Measurements from ENCODE around the gene ATP11C.

ATP11C gene

DNA sequence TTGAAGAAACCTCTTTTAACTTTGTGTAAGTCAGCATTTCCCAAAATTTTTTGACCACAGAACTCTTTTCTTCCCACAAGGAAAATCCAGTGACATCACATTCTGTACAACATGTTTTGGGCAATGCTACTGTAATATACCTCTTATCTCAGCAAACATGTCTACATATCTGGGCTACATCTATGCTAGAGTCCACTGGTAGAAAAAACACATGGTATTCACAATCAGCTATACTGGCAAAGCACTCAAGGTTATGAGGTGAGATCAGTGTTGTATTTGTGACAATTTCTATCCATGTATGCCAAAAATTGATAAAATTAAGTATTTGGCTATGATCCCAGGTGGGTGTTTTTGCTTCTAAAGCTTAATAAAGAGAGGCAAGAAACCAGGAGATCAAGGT, 98.0 kb downstream of the ATP11C start:
- no peaks in the 10 kb centered on the region for H3K9me3 ChIP-seq (ENCODE audit: control insufficient read depth in 2 of 2, low read length in 2 of 2)
- no peak overlapping the region for H3K4me3 ChIP-seq (ENCODE audit: low read length in 2 of 2)
- H3K27ac ChIP-seq (ENCODE audit: low read depth in 2 of 2, low read length in 2 of 2) = no peak overlapping the region
- no peaks in the 10 kb centered on the region for H3K36me3 ChIP-seq (ENCODE audit: control insufficient read depth in 2 of 2, insufficient read depth in 2 of 2, low read length in 2 of 2)
- H3K4me1 ChIP-seq (ENCODE audit: control insufficient read depth in 2 of 2, insufficient read depth in 2 of 2, low read length in 2 of 2) = peaks cover 3 to 4% of the 10 kb centered on the region in 2 donors
- H3K9ac ChIP-seq (ENCODE audit: low read depth in 1 of 2, low read length in 2 of 2) = no peak overlapping the region
- no peaks in the 10 kb centered on the region for H3K27me3 ChIP-seq (ENCODE audit: control insufficient read depth in 2 of 2, insufficient read depth in 2 of 2, low read length in 2 of 2)

DNA sequence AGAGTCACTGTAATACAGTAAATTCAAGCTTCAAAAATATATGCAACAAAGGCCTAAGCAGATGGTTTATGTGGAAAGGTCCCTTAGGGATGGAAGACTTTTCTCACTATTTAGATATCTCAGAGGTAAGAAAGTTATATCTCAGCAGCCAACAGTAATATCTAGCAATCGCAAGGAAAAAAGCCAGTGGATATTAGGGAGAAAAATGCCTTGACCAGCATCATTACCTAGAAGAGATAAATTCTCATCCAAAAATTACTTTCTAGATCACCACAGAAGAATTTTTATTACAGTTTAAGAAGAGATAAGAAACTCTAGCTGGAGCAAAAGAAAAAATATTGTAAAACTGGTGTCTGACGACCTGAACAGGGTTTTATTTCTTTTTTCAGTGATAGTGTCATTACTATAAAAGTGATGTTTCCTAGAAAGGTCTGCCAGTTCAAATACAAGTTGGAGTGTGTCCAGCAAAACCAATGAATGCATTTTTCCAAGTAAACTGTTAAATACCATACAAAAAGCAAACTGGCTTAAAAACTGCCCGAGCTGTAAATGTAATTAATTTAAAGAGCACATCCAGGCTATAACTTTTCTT, 100.0 kb downstream of the ATP11C start:
- Histone ChIP-seq H3K36me3 (ENCODE audit: control insufficient read depth in 2 of 2, insufficient read depth in 2 of 2, low read length in 2 of 2) (no peaks in the 10 kb centered on the region), H3K27me3 (ENCODE audit: control insufficient read depth in 2 of 2, insufficient read depth in 2 of 2, low read length in 2 of 2) (peaks cover 0 to 2% of the 10 kb centered on the region in 2 donors), H3K9ac (ENCODE audit: low read depth in 1 of 2, low read length in 2 of 2) (no peak overlapping the region), H3K9me3 (ENCODE audit: control insufficient read depth in 2 of 2, low read length in 2 of 2) (no peaks in the 10 kb centered on the region), H3K4me3 (ENCODE audit: low read length in 2 of 2) (no peak overlapping the region), H3K27ac (ENCODE audit: low read depth in 2 of 2, low read length in 2 of 2) (no peak overlapping the region), H3K4me1 (ENCODE audit: control insufficient read depth in 2 of 2, insufficient read depth in 2 of 2, low read length in 2 of 2) (peaks cover 3 to 4% of the 10 kb centered on the region in 2 donors)

DNA sequence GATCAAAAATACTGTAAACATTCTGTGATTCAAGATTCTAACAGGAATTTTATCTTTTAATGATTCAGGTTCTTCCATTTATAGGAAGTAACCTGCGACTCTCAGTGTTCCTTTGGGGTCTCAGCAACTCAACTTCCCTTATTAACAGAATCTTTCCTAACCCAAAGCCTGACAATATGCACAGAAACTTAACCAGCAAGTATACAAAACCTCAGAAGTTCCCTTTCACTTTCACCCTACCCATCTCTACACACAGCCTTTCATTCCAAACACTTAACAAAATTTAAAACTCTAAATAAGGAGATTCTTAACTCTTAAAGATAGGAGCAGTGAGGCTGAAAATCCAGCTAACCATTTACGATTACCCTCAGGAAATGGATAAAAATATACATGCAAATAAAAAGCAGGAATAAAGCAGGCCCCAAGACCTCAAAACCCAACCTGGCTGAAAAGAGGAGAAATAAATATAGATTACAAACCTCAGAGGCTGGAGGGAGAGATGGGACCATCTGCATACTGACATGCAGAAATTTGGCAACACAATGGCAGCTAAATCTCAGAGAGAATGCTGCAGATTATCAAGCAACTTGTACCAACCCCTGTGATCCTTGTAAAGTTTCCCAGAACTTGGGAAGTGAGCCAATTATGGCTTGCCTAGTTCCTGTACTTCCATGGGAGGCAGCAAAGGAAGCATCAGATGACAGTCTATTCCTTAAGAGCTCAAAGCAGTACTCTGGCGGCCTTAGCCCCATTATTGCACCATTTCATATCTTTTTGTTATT, 101.0 kb downstream of the ATP11C start:
- Histone ChIP-seq H3K9me3 (ENCODE audit: control insufficient read depth in 2 of 2, low read length in 2 of 2) (no peaks in the 10 kb centered on the region), H3K36me3 (ENCODE audit: control insufficient read depth in 2 of 2, insufficient read depth in 2 of 2, low read length in 2 of 2) (no peaks in the 10 kb centered on the region), H3K27me3 (ENCODE audit: control insufficient read depth in 2 of 2, insufficient read depth in 2 of 2, low read length in 2 of 2) (peaks cover 0 to 2% of the 10 kb centered on the region in 2 donors), H3K4me3 (ENCODE audit: low read length in 2 of 2) (no peak overlapping the region), H3K27ac (ENCODE audit: low read depth in 2 of 2, low read length in 2 of 2) (no peak overlapping the region), H3K9ac (ENCODE audit: low read depth in 1 of 2, low read length in 2 of 2) (no peak overlapping the region), H3K4me1 (ENCODE audit: control insufficient read depth in 2 of 2, insufficient read depth in 2 of 2, low read length in 2 of 2) (peaks cover 3 to 4% of the 10 kb centered on the region in 2 donors)

DNA sequence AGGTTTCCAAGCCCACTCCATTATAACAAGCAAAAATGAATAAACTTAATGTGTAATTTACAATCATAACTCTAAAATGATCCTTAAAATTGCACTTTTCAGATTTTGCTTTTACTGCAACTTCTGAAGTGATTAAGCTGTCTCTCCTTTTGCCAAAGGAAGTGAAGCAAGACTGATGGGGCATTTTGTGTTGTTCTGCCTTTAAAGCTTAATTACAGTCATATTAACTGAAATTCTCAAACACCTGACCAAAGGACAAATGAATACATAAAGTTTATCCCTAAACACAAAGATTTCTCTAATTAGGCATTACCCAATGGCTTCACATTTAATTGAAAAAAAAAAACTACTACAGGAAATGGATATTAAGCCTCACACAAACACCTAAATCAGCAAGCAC, 101.8 kb downstream of the ATP11C start:
- Histone ChIP-seq H3K4me3 (ENCODE audit: low read length in 2 of 2) (no peak overlapping the region), H3K27me3 (ENCODE audit: control insufficient read depth in 2 of 2, insufficient read depth in 2 of 2, low read length in 2 of 2) (peaks cover 0 to 2% of the 10 kb centered on the region in 2 donors), H3K27ac (ENCODE audit: low read depth in 2 of 2, low read length in 2 of 2) (no peak overlapping the region), H3K9me3 (ENCODE audit: control insufficient read depth in 2 of 2, low read length in 2 of 2) (no peaks in the 10 kb centered on the region), H3K36me3 (ENCODE audit: control insufficient read depth in 2 of 2, insufficient read depth in 2 of 2, low read length in 2 of 2) (no peaks in the 10 kb centered on the region), H3K4me1 (ENCODE audit: control insufficient read depth in 2 of 2, insufficient read depth in 2 of 2, low read length in 2 of 2) (peaks cover 3 to 4% of the 10 kb centered on the region in 2 donors), H3K9ac (ENCODE audit: low read depth in 1 of 2, low read length in 2 of 2) (no peak overlapping the region)

DNA sequence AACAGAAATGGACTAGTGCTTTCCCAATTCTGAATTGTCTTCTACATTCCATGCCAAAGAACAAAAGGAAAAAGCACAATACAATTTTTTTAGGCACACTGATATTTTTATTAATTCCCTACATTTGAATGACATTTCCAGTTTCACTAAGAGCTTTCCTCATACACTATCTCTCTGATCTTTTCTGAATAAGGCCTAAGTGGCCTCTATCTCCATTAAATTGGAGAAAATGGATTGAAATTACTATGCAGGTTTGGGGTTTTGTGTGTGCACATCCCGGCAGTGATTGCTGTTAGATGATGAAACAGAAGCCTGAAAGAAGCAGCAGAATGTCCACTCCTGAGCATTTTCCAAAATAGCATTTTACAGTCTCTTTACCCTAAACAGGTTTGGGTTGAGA, 104.0 kb downstream of the ATP11C start:
- Histone ChIP-seq H3K27ac (ENCODE audit: low read depth in 2 of 2, low read length in 2 of 2) (no peak overlapping the region), H3K4me1 (ENCODE audit: control insufficient read depth in 2 of 2, insufficient read depth in 2 of 2, low read length in 2 of 2) (peaks cover 3 to 4% of the 10 kb centered on the region in 2 donors), H3K9ac (ENCODE audit: low read depth in 1 of 2, low read length in 2 of 2) (no peak overlapping the region), H3K9me3 (ENCODE audit: control insufficient read depth in 2 of 2, low read length in 2 of 2) (no peaks in the 10 kb centered on the region), H3K4me3 (ENCODE audit: low read length in 2 of 2) (no peak overlapping the region), H3K36me3 (ENCODE audit: control insufficient read depth in 2 of 2, insufficient read depth in 2 of 2, low read length in 2 of 2) (no peaks in the 10 kb centered on the region), H3K27me3 (ENCODE audit: control insufficient read depth in 2 of 2, insufficient read depth in 2 of 2, low read length in 2 of 2) (peaks cover 0 to 2% of the 10 kb centered on the region in 2 donors)

DNA sequence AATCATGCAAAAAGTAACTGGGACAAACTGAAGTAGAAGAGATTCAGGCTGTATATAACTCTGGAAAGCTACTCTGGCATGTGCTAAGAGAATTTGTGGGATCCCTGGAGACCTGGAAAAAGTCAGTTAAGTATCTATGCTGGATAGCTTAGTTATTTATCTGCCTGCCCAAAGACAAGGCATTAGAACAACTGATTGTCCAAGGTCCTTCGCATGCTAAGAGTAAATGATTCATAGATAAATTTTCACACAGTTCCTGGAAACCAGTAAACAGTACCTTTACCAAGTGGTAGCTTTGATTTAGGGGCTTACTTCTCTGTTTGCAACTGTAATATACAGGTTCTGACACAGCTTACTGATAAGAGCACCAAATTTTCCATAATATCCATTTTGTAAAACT, 104.8 kb downstream of the ATP11C start:
- Histone ChIP-seq H3K27ac (ENCODE audit: low read depth in 2 of 2, low read length in 2 of 2) (no peak overlapping the region), H3K36me3 (ENCODE audit: control insufficient read depth in 2 of 2, insufficient read depth in 2 of 2, low read length in 2 of 2) (no peaks in the 10 kb centered on the region), H3K9ac (ENCODE audit: low read depth in 1 of 2, low read length in 2 of 2) (no peak overlapping the region), H3K4me3 (ENCODE audit: low read length in 2 of 2) (no peak overlapping the region), H3K4me1 (ENCODE audit: control insufficient read depth in 2 of 2, insufficient read depth in 2 of 2, low read length in 2 of 2) (peaks cover 3 to 4% of the 10 kb centered on the region in 2 donors), H3K27me3 (ENCODE audit: control insufficient read depth in 2 of 2, insufficient read depth in 2 of 2, low read length in 2 of 2) (peaks cover 0 to 2% of the 10 kb centered on the region in 2 donors), H3K9me3 (ENCODE audit: control insufficient read depth in 2 of 2, low read length in 2 of 2) (no peaks in the 10 kb centered on the region)

DNA sequence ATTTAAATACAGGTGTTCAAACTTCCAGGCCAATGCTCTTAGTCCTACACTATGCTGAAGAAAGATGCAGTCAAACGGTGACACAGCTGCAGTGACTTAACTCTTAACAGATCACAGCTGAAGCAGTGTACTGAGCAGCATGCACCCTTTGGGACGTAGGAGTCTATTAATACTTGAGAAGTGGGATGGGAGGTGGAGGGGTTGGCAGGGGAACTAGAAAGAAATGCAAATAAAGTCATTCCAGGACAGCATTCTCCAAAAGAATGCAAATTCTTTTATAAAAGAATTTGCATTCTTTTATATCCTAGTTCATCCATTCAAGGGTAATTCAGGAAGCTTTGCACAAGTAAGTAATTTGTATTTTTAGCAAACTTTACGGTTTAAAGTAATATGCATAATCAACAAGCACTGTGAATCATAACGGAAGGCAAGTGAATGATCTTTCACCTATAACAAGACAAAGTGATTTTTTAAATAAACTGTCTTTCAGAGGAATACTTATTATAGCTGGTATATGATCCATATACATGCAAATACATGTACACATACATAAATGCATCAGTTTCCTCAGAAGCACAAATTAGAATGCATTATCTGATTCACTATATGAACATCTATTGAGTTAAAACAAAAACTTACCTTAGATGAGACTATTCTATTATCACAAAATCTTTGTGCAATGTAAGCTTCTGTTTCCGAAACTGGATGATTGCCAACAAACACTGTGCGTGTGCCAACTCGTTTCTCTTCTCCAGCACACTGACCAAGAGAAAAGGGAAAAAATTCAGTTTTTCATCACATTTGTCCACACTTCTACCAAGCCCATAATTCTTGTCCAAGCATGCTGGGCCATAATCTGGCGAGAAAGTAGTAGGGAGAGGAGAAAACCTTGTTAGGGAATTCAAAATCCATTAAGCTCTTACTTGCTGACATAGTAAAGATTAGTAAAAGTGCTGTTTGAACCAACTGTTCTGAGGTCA, 106.5 kb downstream of the ATP11C start:
- no peaks in the 10 kb centered on the region for H3K9me3 ChIP-seq (ENCODE audit: control insufficient read depth in 2 of 2, low read length in 2 of 2)
- H3K27ac ChIP-seq (ENCODE audit: low read depth in 2 of 2, low read length in 2 of 2) = no peak overlapping the region
- H3K4me3 ChIP-seq (ENCODE audit: low read length in 2 of 2) = no peak overlapping the region
- no peaks in the 10 kb centered on the region for H3K4me1 ChIP-seq (ENCODE audit: control insufficient read depth in 2 of 2, insufficient read depth in 2 of 2, low read length in 2 of 2)
- H3K9ac ChIP-seq (ENCODE audit: low read depth in 1 of 2, low read length in 2 of 2) = no peak overlapping the region
- no peaks in the 10 kb centered on the region for H3K36me3 ChIP-seq (ENCODE audit: control insufficient read depth in 2 of 2, insufficient read depth in 2 of 2, low read length in 2 of 2)
- peaks cover 0 to 2% of the 10 kb centered on the region in 2 donors for H3K27me3 ChIP-seq (ENCODE audit: control insufficient read depth in 2 of 2, insufficient read depth in 2 of 2, low read length in 2 of 2)

DNA sequence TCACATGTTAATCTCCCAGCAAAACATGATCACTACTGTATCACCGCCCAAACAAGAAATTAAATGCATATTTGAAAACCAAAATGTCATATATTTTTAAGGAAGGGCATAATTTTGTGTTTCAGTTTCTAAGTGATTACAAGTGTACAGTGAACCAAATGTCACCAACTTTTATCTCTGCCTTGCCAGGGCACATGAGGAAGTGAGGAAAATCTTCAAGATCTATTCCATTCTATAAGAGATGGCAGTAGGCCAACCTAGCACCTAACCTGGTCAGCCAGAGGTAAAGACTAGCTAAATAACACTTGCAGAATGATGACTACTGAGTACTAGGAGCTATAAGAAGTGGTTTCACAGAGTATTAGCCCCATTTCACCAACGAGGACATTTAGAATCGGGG, 107.2 kb downstream of the ATP11C start:
- Histone ChIP-seq H3K27ac (ENCODE audit: low read depth in 2 of 2, low read length in 2 of 2) (no peak overlapping the region), H3K4me1 (ENCODE audit: control insufficient read depth in 2 of 2, insufficient read depth in 2 of 2, low read length in 2 of 2) (no peaks in the 10 kb centered on the region), H3K4me3 (ENCODE audit: low read length in 2 of 2) (no peak overlapping the region), H3K36me3 (ENCODE audit: control insufficient read depth in 2 of 2, insufficient read depth in 2 of 2, low read length in 2 of 2) (no peaks in the 10 kb centered on the region), H3K9me3 (ENCODE audit: control insufficient read depth in 2 of 2, low read length in 2 of 2) (no peaks in the 10 kb centered on the region), H3K9ac (ENCODE audit: low read depth in 1 of 2, low read length in 2 of 2) (no peak overlapping the region), H3K27me3 (ENCODE audit: control insufficient read depth in 2 of 2, insufficient read depth in 2 of 2, low read length in 2 of 2) (peaks cover 0 to 2% of the 10 kb centered on the region in 2 donors)

DNA sequence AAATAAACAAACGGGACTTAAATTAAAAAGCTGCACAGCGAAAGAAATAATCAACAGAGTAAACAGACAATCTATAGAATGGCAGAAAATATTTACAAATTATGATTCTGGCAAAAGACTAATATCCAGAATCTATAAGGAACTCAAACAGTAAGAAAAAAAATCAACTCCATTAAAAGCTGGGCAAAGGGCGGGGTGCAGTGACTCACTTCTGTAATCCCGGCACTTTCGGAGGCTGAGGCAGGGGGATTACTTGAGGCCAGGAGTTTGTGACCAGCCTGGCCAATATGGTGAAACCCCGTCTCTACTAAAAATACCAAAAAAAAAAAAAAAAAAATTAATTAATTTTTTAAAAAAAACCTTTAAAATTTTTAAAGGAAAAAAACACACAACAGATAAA, 109.0 kb downstream of the ATP11C start:
- no peaks in the 10 kb centered on the region for H3K27me3 ChIP-seq (ENCODE audit: control insufficient read depth in 2 of 2, insufficient read depth in 2 of 2, low read length in 2 of 2)
- no peak overlapping the region for H3K27ac ChIP-seq (ENCODE audit: low read depth in 2 of 2, low read length in 2 of 2)
- no peaks in the 10 kb centered on the region for H3K9me3 ChIP-seq (ENCODE audit: control insufficient read depth in 2 of 2, low read length in 2 of 2)
- H3K9ac ChIP-seq (ENCODE audit: low read depth in 1 of 2, low read length in 2 of 2) = no peak overlapping the region
- H3K4me3 ChIP-seq (ENCODE audit: low read length in 2 of 2) = no peak overlapping the region
- H3K4me1 ChIP-seq (ENCODE audit: control insufficient read depth in 2 of 2, insufficient read depth in 2 of 2, low read length in 2 of 2) = no peaks in the 10 kb centered on the region
- H3K36me3 ChIP-seq (ENCODE audit: control insufficient read depth in 2 of 2, insufficient read depth in 2 of 2, low read length in 2 of 2) = no peaks in the 10 kb centered on the region

All from mucosa of rectum (tissue), 2 donors.